HEK293T (cell line): ENCODE results near the gene ARHGAP21.

ENCODE experiments used
- CTCF ChIA-PET: fragments of 350-600 bp; formaldehyde crosslinking; extraction: SDS; loops from one replicate; lab custom pipeline; 2021; ENCODE audit warnings: antibody characterized with exemption, inconsistent platforms; lab: Yijun Ruan, JAX
- POLR2A ChIA-PET: fragments of 350-600 bp; formaldehyde crosslinking; extraction: SDS; loops from one replicate; lab custom pipeline; 2020; ENCODE audit warnings: antibody characterized with exemption, inconsistent platforms; lab: Yijun Ruan, JAX
- DNase-seq: peaks from one replicate; pipeline ENCODE4 v3.0.0; 2012; ENCODE audit warnings: mixed read lengths; ENCODE audit errors: extremely low spot score
- ARNT ChIP-seq: fragments of 450-650 bp; IDR thresholded peaks from 2 replicates; pipeline ENCODE4 v1.6.1; 2017; ENCODE audit warnings: mild to moderate bottlenecking
- BHLHE40 ChIP-seq: fragments of 450-650 bp; IDR thresholded peaks from 2 replicates; pipeline ENCODE4 v1.6.1; 2016; ENCODE audit warnings: mild to moderate bottlenecking, moderate library complexity, borderline replicate concordance
- CTBP1 ChIP-seq: fragments of 450-650 bp; IDR thresholded peaks from 2 replicates; pipeline ENCODE4 v1.6.1; 2016; ENCODE audit warnings: borderline replicate concordance
- ELF4 ChIP-seq: fragments of 450-650 bp; IDR thresholded peaks from 2 replicates; pipeline ENCODE4 v1.6.1; 2017; ENCODE audit warnings: antibody characterized with exemption
- FOXA1 ChIP-seq: fragments of 450-650 bp; IDR thresholded peaks from 2 replicates; pipeline ENCODE4 v1.6.1; 2016; ENCODE audit warnings: mild to moderate bottlenecking
- FOXK2 ChIP-seq: fragments of 450-650 bp; IDR thresholded peaks from 2 replicates; pipeline ENCODE4 v1.6.1; 2016; ENCODE audit warnings: mild to moderate bottlenecking
- FOXM1 ChIP-seq: fragments of 450-650 bp; IDR thresholded peaks from 2 replicates; pipeline ENCODE4 v1.6.1; 2017; ENCODE audit warnings: mild to moderate bottlenecking, borderline replicate concordance
- HDGF ChIP-seq: fragments of 450-650 bp; IDR thresholded peaks from 2 replicates; pipeline ENCODE4 v1.6.1; 2017; ENCODE audit warnings: antibody characterized with exemption, borderline replicate concordance
- L3MBTL2 ChIP-seq: fragments of 450-650 bp; conservative IDR thresholded peaks from 2 replicates; pipeline ENCODE4 v1.6.1; 2016; ENCODE audit warnings: mild to moderate bottlenecking
- LEF1 ChIP-seq: fragments of 450-650 bp; IDR thresholded peaks from 2 replicates; pipeline ENCODE4 v1.6.1; 2017; ENCODE audit warnings: mild to moderate bottlenecking, borderline replicate concordance
- NFRKB ChIP-seq: fragments of 450-650 bp; IDR thresholded peaks from 2 replicates; pipeline ENCODE4 v1.6.1; 2016; ENCODE audit warnings: mild to moderate bottlenecking, moderate library complexity
- SP1 ChIP-seq: fragments of 450-650 bp; IDR thresholded peaks from 2 replicates; pipeline ENCODE4 v1.6.1; 2017
- SUZ12 ChIP-seq: fragments of 450-650 bp; IDR thresholded peaks from 2 replicates; pipeline ENCODE4 v1.6.1; 2016; ENCODE audit warnings: mild to moderate bottlenecking
- TARDBP ChIP-seq: fragments of 450-650 bp; IDR thresholded peaks from 2 replicates; pipeline ENCODE4 v1.6.1; 2016
- ZNF384 ChIP-seq: fragments of 450-650 bp; IDR thresholded peaks from 2 replicates; pipeline ENCODE4 v1.6.1; 2016
- TF ChIP-seq, protein P1 (sequence below): fragments of 450-650 bp; IDR thresholded peaks from 2 replicates; pipeline ENCODE4 v1.6.1; 2016

Gene ARHGAP21

DNA sequence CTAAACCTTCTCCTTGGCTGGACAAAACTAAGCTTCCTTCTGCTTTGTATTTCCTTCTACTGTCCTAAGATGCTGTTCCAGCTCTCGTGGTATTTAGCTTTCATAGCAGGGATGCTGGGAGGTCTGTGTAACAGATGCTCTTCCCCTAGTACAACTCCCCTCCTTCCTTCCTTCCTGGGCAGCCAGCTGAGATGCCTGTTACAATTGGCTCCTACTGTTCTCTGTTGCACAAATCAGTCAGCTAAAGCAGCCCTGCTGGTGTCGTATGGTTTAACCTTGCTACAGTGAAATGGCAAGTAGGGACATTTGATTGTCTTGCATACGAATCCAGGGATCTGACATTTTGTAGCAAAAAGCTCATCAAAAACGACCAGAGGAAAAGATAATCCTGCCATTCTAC lies 143.8 kb downstream of the ARHGAP21 start:
- no peak for DNase-seq
- TF ChIP-seq ELF4 (no peak), LEF1 (no peak), TARDBP (no peak), FOXM1 (no peak), HDGF (no peak), L3MBTL2 (no peak), BHLHE40 (no peak)
- ChIA-PET POLR2A (no interaction called here), CTCF (interaction anchor here (0.5 kb wide), 1 partner anchor 12 kb away, joined by 3 read pairs; no protein-coding TSS in a partner anchor)

DNA sequence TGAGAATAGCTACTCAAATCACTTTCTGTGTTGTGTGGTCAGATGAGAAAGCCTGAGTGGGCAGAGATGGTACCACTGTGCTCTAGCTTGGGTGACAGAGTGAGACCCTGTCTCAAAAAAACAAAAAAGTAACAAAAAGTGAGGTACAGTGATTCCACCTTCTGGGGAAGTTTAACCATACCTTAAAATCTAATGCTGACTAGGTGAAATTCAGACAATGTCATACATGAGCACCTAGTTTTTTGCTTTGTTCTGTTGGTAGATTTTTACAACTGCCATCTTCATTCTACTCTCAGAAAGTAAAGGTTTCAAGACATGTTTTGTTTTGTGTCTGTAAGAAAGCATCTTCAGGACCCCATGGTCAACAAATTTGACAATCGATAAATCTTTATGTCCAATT lies 144.2 kb downstream of the ARHGAP21 start:
- POLR2A ChIA-PET: no interaction called here
- TF ChIP-seq L3MBTL2: no peak
- TF ChIP-seq ELF4: no peak
- TF ChIP-seq ARNT: no peak
- TF ChIP-seq, protein P1, sequence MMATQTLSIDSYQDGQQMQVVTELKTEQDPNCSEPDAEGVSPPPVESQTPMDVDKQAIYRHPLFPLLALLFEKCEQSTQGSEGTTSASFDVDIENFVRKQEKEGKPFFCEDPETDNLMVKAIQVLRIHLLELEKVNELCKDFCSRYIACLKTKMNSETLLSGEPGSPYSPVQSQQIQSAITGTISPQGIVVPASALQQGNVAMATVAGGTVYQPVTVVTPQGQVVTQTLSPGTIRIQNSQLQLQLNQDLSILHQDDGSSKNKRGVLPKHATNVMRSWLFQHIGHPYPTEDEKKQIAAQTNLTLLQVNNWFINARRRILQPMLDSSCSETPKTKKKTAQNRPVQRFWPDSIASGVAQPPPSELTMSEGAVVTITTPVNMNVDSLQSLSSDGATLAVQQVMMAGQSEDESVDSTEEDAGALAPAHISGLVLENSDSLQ: no peak
- no peak for TF ChIP-seq LEF1
- TF ChIP-seq HDGF: no peak
- no peak for TF ChIP-seq CTBP1
- TF ChIP-seq BHLHE40: no peak
- no peak for TF ChIP-seq FOXM1
- TF ChIP-seq FOXK2: no peak
- no peak for TF ChIP-seq SP1
- no peak for TF ChIP-seq ZNF384
- TF ChIP-seq FOXA1: no peak
- no peak for TF ChIP-seq NFRKB
- no peak for DNase-seq
- CTCF ChIA-PET: interaction anchor here (0.5 to 0.7 kb wide), 2 partner anchors 12 to 71 kb away, joined by 3 read pairs; no protein-coding TSS in a partner anchor

DNA sequence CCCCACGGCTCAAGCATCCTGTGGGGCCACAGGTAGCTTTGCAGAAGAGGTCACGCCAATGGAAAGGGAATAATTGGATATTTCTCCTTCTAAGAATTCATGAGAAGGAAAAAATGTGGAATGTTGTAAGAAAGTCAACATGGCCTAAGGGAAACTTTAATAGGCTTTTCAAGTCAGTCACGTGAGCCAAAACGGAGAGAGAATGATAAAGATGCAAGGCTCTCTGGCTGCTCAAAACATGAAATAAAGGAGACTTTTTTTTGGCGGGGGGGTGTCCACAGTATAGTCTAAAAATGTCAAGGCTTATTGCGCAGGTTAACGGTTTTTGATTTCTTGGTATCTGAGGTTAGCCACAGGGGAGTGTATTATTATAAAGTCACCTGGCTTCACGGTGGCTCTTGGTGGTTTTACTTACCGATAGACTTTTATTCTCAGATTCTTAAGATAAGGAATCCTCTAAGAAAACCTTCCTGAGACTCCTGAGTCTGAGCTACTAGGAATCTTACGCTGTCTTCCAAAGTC lies 148.1 kb downstream of the ARHGAP21 start:
- TF ChIP-seq BHLHE40: no peak
- no peak for TF ChIP-seq NFRKB
- no peak for TF ChIP-seq SUZ12
- TF ChIP-seq ARNT: no peak
- no peak for TF ChIP-seq ELF4
- TF ChIP-seq TARDBP: no peak
- TF ChIP-seq FOXK2: no peak
- DNase-seq: no peak
- ChIA-PET POLR2A (no interaction called here), CTCF (interaction anchor here (0.7 kb wide), 1 partner anchor 42 kb away, joined by 5 read pairs; no protein-coding TSS in a partner anchor)

DNA sequence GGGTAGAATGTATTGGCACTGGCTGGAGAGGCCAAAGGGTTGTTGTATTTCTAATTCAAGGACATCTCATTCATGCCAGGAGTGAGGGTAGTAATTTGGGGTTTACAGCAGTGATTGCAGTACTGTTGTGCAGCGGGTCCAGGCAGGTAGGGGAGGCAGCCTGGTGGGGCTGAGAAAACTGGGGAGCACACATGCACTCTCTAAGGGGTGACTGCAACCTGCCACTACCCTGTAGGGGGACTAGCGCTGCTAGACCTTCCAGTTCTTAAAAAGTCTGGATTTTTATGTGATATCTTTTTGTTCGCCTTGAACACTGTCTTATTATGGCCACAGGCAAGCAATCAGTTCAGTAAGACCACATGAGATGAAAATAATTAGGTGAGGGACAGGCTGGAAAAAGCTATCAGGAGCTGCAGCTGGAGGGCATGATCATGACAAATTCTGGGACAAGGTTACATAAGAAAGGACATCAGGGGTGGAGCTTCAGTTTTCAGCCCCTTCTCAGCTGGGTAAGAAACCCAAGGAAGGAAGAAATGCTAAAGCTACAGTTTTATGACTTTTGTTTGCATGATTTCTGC lies 149.0 kb downstream of the ARHGAP21 start:
- no peak for TF ChIP-seq FOXA1
- no peak for TF ChIP-seq ARNT
- TF ChIP-seq HDGF: no peak
- no peak for TF ChIP-seq SUZ12
- TF ChIP-seq BHLHE40: no peak
- no peak for TF ChIP-seq SP1
- ChIA-PET POLR2A (no interaction called here), CTCF (interaction anchor here (0.7 kb wide), 1 partner anchor 43 kb away, joined by 5 read pairs; no protein-coding TSS in a partner anchor)
- DNase-seq: no peak

DNA sequence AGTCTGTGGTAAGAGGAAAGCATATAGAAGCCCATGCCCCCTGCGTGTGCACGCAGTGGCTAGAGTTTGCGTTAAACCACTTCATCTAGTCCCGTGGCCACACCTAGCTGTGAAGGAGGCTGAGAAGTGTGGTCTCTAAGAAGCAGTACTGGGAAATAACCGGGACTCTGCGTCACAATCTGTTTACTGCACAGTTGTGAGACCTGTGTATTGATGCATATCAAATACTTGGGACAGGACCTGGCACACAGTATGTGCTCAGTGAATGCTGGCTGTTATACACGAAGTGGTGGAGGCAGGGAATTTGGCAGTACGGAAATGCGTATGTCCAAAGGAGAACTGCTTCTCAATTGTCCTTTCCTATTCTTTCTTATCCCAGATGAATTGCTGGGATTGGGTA lies 149.5 kb downstream of the ARHGAP21 start:
- POLR2A ChIA-PET: no interaction called here
- no peak for DNase-seq
- CTCF ChIA-PET: no interaction called here
- no peak for TF ChIP-seq LEF1
- no peak for TF ChIP-seq BHLHE40
- no peak for TF ChIP-seq ARNT
- TF ChIP-seq ELF4: no peak
- TF ChIP-seq, protein P1: no peak
- no peak for TF ChIP-seq SP1
- TF ChIP-seq TARDBP: no peak
- no peak for TF ChIP-seq NFRKB
- TF ChIP-seq L3MBTL2: no peak
- TF ChIP-seq SUZ12: no peak
- TF ChIP-seq CTBP1: no peak
- no peak for TF ChIP-seq FOXA1
- no peak for TF ChIP-seq FOXM1
- TF ChIP-seq FOXK2: no peak
- no peak for TF ChIP-seq HDGF

DNA sequence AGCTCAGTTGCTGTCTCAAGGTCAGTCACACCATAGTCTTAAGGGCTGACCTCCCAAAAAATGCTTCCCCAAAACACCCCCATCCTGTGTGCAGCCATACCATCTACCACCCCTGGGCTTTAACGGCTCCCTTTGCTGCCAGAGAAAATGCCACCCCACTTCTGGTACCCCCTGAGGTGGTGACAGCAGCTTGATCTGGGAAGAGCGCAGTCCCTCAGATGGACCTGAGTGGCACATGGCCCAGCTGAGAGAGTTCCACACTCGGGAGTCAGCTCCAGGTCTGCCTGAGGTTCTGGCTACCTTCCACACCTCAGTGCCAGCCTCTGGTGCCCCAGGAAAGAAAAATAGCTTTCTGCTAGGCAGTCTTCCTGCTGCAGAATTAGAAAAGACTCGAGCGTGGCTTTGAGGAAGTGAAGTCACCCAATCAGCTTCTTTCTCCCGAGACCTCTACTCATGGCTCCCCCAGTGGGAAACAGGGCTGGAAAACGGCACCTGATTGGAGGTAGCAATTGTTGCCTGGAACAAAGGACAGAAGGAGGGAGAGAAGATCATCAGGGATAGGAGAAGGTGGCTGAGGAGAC lies 151.7 kb downstream of the ARHGAP21 start:
- DNase-seq: no peak
- TF ChIP-seq HDGF (no peak), ELF4 (no peak), ARNT (no peak), TARDBP (no peak), FOXM1 (no peak), CTBP1 (no peak), FOXA1 (no peak), FOXK2 (no peak), SP1 (no peak), NFRKB (no peak), LEF1 (no peak), ZNF384 (no peak), BHLHE40 (no peak), L3MBTL2 (no peak), SUZ12 (no peak)
- TF ChIP-seq, protein P1: no peak
- CTCF ChIA-PET: no interaction called here
- POLR2A ChIA-PET: no interaction called here
